Activated T-cell treated with anti-CD3 and anti-CD28 coated beads for 48 hours (primary cell): ENCODE results near the gene AFDN.

Source experiments
- DNase-seq: peaks from one replicate; pipeline ENCODE4 v3.0.0-alpha.2; 2020; ENCODE audit warnings: low read depth

Gene AFDN

DNA sequence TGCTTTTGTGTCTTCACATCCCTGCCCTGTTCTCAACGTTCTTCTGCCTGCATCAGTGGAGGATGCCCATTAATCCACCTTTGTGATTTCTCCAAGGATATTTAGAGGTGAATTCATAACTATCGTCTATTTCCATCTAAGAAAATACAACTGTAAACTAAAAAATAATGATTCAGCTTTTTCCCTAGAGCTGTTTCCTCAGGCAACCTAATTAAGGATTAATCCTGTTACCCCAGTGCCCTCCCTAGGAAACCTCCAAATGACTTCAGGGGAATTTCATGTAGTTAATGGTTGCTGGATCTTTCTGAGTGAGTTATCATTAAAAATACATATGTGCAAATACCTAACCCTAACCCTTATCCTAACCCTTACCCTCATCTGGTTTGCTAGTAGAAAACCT lies 14.6 kb upstream of the AFDN start:
- no peak for DNase-seq

DNA sequence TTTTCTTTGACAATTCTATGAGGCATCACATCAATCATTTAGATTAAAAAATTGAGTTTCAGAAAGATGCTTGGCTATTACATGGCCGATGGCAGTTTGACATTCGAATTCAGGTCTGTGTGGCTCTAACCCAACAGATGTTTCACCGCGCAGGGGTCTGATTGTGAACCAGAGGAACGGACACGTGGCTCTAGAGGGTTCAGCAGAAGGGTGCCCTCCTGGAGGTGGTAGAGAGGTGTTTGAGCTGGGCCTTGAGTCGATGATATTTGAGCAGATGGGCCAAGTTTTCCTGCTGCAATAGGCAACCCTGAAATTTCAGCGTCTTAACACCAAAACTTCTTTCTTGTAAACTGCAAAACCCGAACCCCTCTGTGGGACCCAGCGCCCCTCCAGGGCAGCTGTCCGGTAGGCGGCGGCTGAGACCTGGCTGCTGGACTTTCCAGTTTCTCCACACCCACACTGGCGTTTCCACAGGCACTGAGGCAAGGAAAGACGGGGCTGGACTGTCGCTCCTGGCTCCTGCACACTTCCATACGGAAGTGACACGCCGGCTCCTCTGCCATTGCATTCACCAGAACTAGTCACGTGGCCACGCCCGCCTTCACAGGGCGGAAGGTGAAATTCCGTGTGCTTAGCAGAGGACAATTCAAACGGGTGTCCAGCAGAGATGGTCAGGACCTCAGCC lies 11.3 kb upstream of the AFDN start:
- DNase-seq: no peak

DNA sequence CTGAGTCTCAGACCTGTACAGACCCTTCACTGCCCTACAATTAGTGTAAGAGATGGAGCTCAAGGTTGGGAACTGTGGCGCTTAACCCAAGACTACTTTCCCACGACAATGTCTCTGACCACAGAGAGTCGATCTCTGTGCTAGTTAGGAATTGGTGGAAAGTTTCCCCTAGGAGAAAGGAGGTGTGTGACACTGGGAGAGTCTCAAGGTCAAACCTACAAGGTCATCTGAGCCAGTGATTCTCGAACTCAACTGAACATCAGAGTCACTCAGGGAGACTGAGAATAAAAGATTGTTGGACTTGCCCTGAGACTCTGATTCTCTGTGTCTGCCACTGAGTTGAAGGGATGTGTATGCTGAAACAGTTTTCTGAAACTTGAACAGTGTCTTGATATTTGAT lies 9.7 kb upstream of the AFDN start:
- no peak for DNase-seq

DNA sequence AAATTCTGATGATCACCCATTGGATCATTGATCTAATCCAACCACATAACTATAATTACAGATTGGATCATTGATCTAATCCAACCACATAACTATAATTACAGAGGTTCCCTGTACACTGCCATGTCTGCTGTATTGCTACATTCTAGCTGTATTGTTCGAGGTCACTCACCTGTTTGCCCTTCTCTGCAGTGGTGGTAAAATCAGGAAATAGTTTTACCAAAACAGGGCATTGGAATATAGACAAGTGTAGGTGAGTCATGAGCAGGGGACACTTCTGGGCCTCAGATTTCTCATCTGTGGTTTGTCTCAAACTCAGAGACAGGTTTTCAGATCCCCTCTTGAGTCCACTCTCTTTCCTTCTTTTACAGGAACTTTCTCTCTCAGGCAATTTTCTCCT lies 9.0 kb upstream of the AFDN start:
- no peak for DNase-seq

DNA sequence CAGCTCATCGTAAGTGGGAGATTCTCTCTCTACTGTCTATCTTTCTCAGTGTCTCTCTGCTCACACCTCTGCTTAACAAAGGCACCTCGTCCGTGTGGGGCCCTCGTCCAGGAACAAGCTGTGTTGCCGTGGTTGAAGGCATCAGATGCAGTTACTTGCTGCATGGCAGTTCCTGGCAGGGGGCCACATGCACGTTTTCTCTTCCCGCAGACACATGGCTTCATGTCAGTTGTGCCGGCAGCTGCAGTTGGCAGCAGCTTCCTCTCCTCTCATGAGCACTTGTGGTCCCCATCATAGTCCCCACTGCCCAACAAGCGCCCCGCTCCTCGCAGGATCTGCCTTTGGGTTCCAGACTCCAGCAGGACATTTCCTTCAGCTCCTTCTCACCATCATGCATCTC lies 7.1 kb upstream of the AFDN start:
- no peak for DNase-seq

DNA sequence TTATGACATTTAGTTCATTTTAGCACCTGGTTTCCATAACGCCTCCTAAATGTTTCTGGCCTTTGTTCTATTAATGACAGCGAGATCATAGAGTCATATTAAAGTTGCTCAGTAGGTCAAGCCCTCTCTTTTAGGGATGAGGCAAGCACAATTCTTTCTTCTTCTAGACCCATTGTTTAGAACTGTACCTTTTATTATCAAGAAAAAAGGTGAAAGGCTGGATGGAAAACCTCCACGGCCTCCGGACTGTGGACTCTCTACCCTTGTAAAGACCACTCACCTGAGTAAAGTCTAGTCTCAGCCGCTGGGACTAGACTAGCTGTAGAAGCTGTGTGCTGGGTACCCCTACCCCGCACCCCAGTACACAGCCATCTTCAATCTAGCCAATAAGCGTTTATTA lies 6.0 kb upstream of the AFDN start:
- no peak for DNase-seq

DNA sequence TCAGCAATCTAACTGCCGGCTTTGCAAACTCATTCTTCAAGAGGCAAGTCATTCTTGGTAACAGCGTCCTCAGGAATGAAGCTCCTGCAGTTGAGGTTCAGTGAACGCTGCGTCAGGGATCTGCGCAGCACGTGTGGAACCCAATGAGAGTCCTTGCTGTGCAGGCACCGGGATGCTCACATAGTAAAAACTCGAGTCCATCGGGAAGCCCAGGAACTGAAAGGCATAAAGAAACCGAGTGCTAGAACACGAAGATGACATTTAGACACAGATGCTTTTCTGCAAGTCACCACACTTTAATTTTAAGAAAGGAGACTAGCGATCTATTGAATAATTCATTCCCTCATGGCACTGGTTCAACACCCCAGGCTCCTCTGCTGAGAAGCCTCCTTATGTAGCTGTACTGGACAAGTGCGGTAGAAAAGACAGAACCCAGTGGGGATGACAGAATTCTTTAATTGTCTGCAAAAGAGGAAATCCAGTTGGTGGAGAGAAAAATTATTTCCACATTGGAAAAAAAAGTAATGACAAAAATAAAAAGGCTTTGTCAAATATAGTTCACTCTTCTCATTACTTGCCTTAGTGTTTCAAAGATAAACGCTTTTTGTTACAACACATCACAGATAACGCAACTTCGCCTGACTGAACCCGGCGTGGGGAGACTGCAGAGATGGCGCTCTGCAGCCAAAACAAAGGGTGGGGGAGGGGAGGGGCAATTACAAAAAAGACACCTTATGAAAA lies 1.9 kb upstream of the AFDN start:
- DNase-seq: no peak

DNA sequence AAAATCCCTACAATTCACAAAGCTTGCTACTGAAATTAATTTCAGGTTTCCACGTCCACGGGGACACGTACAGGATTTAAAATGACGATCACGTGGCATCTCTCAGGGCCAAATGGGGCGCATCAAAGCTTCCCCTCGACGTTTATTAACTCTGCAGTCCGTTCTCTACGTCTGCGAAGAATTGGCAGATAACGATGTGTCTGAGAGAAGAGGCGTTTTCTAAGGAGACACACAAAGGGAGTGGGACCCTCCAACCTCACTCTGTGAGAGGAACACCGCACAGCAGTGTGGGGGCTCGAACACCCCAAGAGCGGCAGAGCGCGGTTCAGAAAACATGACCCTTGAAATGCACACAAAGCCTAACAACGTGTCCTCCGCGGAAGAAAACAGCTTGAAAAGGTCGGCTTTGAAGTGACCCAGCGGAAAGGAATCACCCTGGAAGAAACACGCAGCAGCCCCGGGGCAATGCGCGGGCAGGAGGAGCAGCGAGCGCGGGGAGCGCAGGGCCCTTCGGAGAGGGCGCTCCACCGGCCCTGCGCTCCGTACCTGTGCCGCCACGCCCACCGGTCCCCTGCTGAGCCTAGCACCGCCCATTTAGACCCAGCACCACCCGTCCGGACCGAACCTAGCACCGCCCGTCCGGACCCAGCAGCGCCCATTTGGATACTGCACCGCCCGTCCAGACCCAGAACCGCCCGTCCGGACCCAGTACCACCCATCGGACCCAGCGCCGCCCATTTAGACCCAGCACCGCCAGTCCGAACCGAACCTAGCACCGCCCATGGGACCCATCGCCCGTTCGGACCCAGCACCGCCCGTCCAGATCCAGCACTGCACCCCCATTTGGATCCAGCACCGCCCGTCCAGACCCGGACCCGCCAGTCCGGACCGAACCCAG lies 1.1 kb upstream of the AFDN start:
- DNase-seq: no peak

DNA sequence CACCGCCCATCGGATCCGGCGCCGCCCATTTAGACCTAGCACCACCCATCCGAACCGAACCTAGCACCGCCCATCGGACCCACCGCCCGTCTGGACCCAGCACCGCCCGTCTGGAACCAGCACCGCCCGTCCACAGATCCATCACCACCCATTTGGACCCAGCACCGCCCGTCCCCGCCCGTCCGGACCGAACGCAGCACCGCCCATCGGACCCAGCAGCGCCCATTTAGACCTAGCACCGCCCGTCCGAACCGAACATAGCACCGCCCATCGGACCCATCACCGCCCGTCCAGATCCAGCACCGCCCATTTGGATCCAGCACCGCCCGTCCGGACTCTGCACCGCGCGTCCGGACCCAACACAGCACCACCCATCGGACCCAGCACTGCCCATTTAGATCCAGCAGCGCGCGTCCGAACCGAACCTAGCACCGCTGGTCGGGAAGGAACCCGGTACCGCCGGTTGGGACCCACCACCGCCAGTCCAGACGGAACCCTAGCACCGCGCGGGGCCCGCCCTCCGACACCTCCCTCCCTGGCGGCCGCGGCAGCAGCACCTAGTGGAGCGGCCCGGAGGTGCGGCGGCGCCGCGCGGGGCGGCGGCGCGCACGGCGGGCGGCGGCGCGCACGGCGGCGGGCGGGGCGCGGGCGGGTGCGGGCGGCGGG lies 348 bp upstream of the AFDN start:
- DNase-seq: peak; percentile 61

DNA sequence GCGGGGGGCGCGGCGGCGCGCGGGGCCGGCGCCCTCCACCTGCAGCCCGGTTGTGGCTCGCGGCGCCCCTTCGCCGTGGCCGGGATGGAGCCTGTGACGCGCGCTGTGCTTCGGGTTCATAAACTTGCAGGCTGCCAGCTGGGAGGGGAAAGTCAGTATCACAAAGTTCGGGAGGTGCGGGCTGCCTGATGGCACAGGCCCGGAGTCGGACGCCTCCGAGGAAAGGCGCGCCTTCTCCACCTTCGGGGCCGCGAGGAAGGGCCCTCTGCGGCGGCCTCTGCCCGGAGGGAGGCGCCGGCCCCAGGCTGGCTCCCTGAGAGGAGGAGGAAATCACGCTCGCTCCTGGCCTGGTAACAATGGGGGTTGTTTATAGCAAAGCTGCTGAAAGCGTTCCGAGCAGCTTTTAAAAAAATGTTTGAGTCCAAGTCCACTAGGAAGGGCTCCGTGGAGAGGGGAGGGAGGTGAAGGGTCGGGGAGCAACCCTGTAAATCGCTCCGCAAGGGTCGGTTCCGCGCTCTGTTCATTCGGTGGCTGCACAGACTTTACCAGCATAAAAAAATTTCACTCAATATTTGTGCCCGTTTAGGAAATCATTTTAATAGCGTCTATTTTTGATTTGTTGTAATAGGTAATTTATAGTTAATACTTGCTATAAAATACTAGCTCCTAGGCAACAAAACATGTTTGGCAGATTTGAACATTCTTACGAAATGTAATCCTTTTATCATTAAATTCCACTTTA lies 1.0 kb downstream of the AFDN start:
- DNase-seq: no peak

DNA sequence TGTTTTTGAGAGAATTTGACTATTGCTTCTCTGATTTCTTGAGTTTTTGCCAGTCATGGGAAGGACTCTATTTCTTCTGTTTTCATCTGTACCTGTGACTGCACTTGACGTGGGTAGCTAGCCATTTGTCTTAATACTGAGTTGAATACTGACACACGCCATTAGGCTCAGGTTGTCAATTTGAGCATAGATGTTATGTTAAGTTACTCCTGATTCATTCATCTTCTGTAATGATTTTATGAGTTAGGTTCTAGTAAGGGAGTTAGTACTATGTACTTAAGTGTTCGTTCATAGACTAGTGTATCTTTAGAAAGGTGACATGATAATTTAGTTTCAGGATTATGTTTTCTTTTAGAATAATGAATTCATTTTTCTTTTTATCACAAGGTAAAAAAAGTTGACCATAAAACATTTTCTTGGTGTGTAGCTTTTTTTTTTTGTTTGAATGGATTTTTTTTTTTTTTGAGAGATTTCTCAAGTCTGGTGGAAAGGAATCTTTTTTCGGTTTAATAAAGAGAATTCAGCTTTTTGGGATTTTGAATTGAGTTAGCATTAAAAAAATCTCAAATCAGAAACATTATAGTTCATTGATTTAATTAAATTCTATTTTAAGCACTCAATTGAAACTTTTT lies 1.7 kb downstream of the AFDN start:
- no peak for DNase-seq

DNA sequence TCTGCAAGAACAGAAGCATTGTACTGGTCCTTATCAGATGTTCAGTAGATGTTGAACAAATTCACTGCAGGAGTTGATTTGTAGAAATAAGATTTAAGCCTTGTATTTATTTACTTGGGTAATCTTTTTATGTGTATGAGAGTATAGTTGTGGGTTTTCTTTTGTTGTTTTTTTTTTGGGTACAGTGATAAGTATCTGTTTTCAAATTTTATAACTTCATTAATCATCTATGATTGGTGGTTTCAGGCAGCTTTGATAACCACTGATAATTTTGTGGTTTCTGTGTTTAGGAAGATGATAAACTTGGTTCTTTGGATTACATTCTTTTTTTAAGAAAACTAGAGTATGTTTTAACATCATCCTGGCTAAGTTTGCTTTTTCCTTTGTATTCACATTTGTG lies 2.8 kb downstream of the AFDN start:
- no peak for DNase-seq

DNA sequence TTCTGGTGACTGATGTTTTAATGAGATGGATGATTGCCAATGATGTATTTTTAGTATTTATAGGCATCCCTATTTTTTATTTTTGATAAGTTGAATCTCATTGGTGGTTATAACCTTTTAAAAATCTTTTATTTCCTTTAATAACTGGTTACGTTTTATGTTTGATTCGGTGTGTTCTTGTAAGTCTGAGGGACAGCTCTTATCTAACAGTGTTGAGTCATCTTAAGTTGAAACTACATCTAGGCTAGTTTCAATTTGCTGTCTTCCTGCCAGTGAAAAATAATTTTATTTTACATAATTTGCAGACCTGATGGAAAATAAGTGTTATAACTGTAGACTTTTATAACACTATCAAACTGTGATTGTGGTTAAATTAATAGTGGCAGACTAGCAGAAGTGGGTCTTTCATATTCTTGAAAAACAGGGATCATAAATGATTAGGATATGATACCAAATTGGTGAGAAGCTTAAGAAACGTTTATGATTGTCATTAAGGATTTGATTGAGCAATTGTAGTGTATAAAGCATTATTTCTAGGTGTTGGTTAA lies 4.6 kb downstream of the AFDN start:
- DNase-seq: no peak

DNA sequence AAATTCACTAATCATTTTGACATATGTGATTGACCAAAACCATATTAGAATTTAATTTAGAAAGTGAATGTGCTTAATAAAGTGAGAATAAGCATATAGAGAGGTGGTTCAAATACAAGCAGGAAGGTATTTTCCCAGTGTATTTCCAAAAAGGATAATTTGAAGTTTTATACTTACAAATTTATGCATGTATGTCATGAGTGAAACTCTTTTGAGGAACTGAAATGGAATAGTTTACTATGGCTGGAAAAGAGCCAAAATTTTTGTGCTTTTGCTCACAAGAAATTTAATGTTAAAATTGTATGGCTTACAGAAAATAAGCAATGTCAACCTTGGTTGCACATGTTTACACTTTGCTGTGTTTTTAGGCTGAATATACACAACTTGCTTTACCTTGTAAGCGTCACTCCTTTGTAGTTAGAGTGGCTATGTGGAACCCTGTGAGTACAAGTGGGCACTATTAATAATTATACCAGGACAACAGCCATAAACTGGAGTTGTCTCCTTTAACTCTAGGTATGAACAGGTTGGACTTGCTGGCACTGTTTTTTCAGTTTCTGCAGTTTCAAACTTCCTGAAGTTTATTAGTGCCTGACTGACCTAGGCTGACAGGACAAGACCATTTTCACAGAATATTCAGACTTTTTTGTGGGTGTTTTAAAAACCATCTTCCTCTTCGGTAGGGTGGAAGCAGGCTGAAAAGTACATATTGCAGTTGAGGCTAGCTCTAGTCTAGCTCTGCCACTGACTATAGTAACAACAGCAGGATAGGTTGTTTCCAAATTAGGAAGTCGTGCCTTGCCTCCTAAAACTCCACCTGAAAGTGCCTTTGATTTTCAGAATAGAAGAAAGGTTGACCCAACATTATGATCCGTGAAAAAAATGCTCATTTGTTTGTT lies 6.0 kb downstream of the AFDN start:
- DNase-seq: no peak

DNA sequence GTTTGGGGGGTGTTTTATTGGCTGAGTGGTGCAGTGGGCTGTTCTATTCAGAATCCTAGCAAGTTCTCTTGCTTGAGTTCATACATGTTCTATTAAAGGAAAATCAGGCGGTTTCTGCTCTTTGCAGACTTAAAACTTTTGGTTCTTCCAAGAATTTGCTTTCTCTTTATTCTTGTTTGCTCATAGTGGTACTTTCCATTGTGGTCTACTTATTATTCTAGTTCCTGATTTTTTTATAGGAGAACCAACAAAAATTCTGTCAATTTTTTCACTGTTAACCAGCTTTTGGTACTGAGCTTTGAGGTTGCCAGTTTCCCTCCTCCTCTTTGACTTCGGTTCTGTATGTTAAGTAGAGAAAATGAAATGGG lies 6.7 kb downstream of the AFDN start:
- DNase-seq: no peak

DNA sequence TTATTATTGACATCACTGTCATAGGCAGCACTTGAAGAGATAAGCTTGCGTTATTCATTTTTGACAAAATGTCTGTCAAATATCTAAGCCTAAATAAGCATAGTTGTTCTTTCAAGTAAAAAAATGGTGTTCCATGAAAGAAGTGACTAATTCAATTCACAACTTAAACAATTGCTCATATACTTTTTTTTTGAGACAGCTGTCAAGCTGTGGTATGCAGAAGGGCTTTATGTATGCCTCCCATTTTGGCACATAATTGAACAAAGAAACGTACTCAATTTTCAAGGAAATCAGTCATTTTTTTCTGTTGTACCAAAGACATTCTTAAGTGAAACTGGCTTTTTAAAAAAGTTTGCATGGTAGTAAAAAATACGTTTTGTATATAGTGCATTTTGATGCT lies 8.5 kb downstream of the AFDN start:
- DNase-seq: no peak

DNA sequence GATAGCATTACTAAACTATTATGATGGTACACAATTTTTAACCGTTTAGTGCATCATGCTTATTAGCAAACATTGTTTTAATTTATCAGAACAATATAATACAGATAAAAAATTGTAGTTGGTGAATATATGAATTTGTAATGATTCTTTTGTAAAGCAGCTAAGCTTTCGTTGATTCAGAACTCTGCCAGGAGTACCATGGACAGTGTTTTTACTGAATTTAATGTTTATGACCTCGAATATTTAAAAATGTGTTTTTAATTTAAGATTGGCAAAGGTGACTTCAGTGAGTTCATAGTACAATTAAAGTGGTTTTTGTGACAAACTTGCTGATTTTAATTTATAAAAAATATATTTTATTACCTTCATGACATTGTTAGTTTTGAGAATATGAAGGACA lies 10.0 kb downstream of the AFDN start:
- no peak for DNase-seq

DNA sequence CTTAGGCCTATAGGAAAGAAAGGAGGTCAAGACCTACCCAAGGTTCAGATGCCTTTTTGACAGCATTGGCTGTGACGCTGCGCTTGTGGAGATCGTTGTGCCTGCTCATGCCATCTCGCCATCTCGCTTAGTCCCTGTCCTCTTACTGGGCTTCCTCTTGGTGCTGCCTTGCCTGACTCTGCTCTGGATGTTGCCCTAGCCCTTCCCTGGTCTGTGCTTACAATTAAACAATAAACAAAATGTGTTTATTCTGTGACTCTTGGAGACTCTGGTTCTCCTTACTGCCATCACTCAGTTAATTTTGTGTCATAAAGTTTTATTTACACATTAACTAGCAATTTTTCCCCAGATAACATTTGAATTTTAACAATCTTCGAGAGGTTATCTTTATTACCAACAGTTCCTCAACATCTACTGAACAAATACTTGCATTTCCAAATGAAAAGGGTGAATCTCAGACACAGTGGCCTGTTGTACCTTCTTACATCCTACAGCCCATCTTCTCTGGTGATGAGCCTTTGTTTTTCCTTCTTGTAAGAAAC lies 11.6 kb downstream of the AFDN start:
- no peak for DNase-seq

DNA sequence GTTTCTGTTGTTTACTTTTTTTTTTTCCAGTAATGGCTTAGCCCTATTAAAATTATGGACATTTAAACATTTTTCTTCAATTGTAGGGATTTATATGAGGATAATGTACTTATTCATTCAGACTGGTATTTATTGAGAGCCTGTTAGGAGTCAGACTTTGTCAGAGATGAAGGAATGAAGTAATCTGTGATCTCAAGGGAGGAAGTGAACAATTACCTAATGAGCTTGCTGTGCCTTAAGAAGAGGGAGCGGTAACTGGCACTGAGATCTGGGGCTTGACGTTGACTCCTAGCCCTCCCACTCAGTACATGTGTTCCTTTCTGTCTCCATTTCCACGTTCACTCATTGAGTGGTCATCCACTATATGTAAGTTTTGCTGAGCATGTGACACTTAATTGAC lies 12.6 kb downstream of the AFDN start:
- DNase-seq: no peak

DNA sequence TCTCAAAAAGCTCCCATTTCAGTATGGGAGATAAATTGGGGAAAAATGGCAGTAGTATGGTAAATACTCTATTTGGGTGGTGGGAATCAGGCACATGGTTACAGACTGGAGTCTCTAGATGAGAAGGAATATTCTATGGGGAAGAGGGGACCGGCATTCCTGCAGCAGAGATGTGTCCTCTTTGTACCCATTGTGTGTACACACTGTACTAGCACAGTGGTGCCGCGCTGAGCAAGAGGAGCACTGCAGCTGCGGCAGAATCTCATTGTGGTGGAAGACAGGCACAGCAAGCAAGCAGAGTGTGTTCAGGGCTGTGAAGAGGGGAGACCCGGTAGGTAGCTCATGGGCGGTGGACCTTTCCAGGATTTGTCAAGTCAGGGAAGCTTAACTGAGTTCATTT lies 13.0 kb downstream of the AFDN start:
- no peak for DNase-seq
